Neural cell (in vitro differentiated cells): ENCODE data around the gene RYR2. TPM values are rescaled to one million over a fixed set of nuclear protein-coding genes. Genes with fewer than 3 reads are reported as not detected.

Experiments
- H2AFZ ChIP-seq: fragments of 200-600, 300-800 bp; sonication (generic), shearing (Covaris generic); 2 replicates; pipeline ENCODE4 v1.6.0; 2014; ENCODE audit warnings: low read depth, mild to moderate bottlenecking, antibody characterized with exemption, low read length, moderate library complexity
- H3F3A ChIP-seq: fragments of 200-600 bp; shearing (Covaris generic); 2 replicates; pipeline ENCODE4 v1.6.1; 2016; ENCODE audit warnings: mild to moderate bottlenecking, moderate library complexity, mixed read lengths, antibody characterized with exemption, low read length; ENCODE audit not compliant: insufficient read depth, poor library complexity, severe bottlenecking
- H3K27ac ChIP-seq: fragments of 200-600, 300-800 bp; sonication (generic), shearing (Covaris generic); 2 replicates; pipeline ENCODE4 v1.5.1; 2014; ENCODE audit warnings: mild to moderate bottlenecking, low read length, moderate library complexity
- H3K27me3 ChIP-seq: fragments of 300-800, 200-600 bp; sonication (generic), shearing (Covaris generic); 2 replicates; pipeline ENCODE4 v1.6.0; 2014; ENCODE audit warnings: mild to moderate bottlenecking, low read depth, low read length, moderate library complexity; ENCODE audit not compliant: insufficient read depth
- H3K36me3 ChIP-seq: fragments of 300-800, 200-600 bp; sonication (generic), shearing (Covaris generic); 2 replicates; pipeline ENCODE4 v1.5.1; 2014; ENCODE audit warnings: mild to moderate bottlenecking, antibody characterized with exemption, low read length, moderate library complexity; ENCODE audit not compliant: insufficient read depth
- H3K4me2 ChIP-seq: fragments of 300-800, 200-600 bp; sonication (generic), shearing (Covaris generic); 2 replicates; pipeline ENCODE4 v1.6.0; 2014; ENCODE audit warnings: mild to moderate bottlenecking, low read length
- H3K4me3 ChIP-seq: fragments of 300-800, 200-600 bp; sonication (generic), shearing (Covaris generic); 2 replicates; pipeline ENCODE4 v1.5.1; 2014; ENCODE audit warnings: mild to moderate bottlenecking, low read length, moderate library complexity
- H3K79me2 ChIP-seq: fragments of 200-600 bp; shearing (Covaris generic); replicated peaks from 2 replicates; pipeline ENCODE4 v1.6.0; 2014; ENCODE audit warnings: mild to moderate bottlenecking, low read length, moderate library complexity; ENCODE audit not compliant: insufficient read depth
- H3K9ac ChIP-seq: fragments of 300-800, 200-600 bp; sonication (generic), shearing (Covaris generic); 2 replicates; pipeline ENCODE4 v1.6.1; 2016; ENCODE audit warnings: mild to moderate bottlenecking, low read length, mixed read lengths
- H3K9me2 ChIP-seq: fragments of 200-600 bp; shearing (Covaris generic); 2 replicates; pipeline ENCODE4 v1.6.1; 2016; ENCODE audit warnings: mild to moderate bottlenecking, low read length, mixed read lengths; ENCODE audit not compliant: insufficient read depth
- H3K9me3 ChIP-seq: fragments of 200-600, 300-800 bp; sonication (generic), shearing (Covaris generic); 2 replicates; pipeline ENCODE4 v1.6.1; 2016; ENCODE audit warnings: mild to moderate bottlenecking, mixed run types, low read length, moderate library complexity, mixed read lengths
- H4K20me1 ChIP-seq: fragments of 200-600 bp; shearing (Covaris generic); 2 replicates; pipeline ENCODE4 v1.6.1; 2016; ENCODE audit warnings: mild to moderate bottlenecking, mixed run types; ENCODE audit not compliant: insufficient read depth
- EP300 ChIP-seq: fragments of 450-650 bp; conservative IDR thresholded peaks from 2 replicates; pipeline ENCODE4 v1.6.1; 2014; ENCODE audit warnings: antibody characterized with exemption, mild to moderate bottlenecking, moderate library complexity; ENCODE audit not compliant: poor library complexity, severe bottlenecking
- EZH2 ChIP-seq: fragments of 200-600, 300-800 bp; shearing (Covaris generic), sonication (generic); IDR thresholded peaks from 2 replicates; pipeline ENCODE4 v1.6.1; 2014; ENCODE audit warnings: antibody characterized with exemption, low read length, borderline replicate concordance, mild to moderate bottlenecking; ENCODE audit not compliant: insufficient read depth, poor library complexity, severe bottlenecking
- MXI1 ChIP-seq: fragments of 450-650 bp; conservative IDR thresholded peaks from 2 replicates; pipeline ENCODE4 v1.6.1; 2014; ENCODE audit warnings: antibody characterized with exemption, mild to moderate bottlenecking; ENCODE audit not compliant: poor library complexity, severe bottlenecking
- POLR2AphosphoS5 ChIP-seq: IDR thresholded peaks from 2 replicates; pipeline ENCODE4 v1.6.1; 2012
- RAD21 ChIP-seq: fragments of 450-650 bp; conservative IDR thresholded peaks from 2 replicates; pipeline ENCODE4 v1.6.1; 2014; ENCODE audit warnings: antibody characterized with exemption, mild to moderate bottlenecking, moderate library complexity
- SMC3 ChIP-seq: fragments of 450-650 bp; conservative IDR thresholded peaks from 2 replicates; pipeline ENCODE4 v1.6.1; 2014; ENCODE audit warnings: antibody characterized with exemption, mild to moderate bottlenecking, moderate library complexity; ENCODE audit not compliant: poor library complexity
- TAF1 ChIP-seq: IDR thresholded peaks from 2 replicates; pipeline ENCODE4 v1.6.1; 2012; ENCODE audit warnings: low read depth
- polyA plus RNA-seq: library from polyadenylated mRNA; depleted of rRNA; stranded (reverse); fragments of >200 nt; gene quantifications from 2 replicates; pipeline ENCODE4 v1.2.3, GENCODE V29; 2014
- TF ChIP-seq, protein P1 (sequence below): IDR thresholded peaks from 2 replicates; pipeline ENCODE4 v1.6.1; 2012; ENCODE audit warnings: borderline replicate concordance
- TF ChIP-seq, protein P2 (sequence below): fragments of 450-650 bp; IDR thresholded peaks from 2 replicates; pipeline ENCODE4 v1.5.1; 2014; ENCODE audit warnings: antibody characterized with exemption, mild to moderate bottlenecking, moderate library complexity; ENCODE audit not compliant: poor library complexity, severe bottlenecking

Gene RYR2
- polyA plus RNA-seq, 1 donor from 2014 or later = 3.8 TPM

DNA sequence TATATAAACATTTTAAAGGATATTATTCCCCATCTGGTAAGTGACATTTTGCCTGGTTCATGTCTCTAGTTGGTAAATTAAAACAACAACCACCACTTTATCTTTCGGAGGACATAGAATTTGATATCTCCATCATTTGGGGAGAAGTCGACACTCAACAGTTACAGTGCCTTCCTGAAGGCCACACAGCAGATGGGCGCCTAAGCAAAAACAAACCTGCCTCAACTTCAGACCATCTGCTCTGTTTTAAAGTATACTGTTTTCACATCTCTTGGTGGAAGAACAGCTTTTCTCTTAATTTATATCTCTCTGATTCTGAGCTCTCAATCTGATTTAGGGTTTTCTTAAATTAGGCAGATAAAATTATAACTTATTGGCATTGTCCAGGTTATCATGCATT is 282.2 kb downstream of the RYR2 start:
- TF ChIP-seq RAD21 (no peak), SMC3 (no peak), TAF1 (no peak), POLR2AphosphoS5 (no peak), MXI1 (no peak), EZH2 (no peak), EP300 (no peak)
- TF ChIP-seq, protein P1, sequence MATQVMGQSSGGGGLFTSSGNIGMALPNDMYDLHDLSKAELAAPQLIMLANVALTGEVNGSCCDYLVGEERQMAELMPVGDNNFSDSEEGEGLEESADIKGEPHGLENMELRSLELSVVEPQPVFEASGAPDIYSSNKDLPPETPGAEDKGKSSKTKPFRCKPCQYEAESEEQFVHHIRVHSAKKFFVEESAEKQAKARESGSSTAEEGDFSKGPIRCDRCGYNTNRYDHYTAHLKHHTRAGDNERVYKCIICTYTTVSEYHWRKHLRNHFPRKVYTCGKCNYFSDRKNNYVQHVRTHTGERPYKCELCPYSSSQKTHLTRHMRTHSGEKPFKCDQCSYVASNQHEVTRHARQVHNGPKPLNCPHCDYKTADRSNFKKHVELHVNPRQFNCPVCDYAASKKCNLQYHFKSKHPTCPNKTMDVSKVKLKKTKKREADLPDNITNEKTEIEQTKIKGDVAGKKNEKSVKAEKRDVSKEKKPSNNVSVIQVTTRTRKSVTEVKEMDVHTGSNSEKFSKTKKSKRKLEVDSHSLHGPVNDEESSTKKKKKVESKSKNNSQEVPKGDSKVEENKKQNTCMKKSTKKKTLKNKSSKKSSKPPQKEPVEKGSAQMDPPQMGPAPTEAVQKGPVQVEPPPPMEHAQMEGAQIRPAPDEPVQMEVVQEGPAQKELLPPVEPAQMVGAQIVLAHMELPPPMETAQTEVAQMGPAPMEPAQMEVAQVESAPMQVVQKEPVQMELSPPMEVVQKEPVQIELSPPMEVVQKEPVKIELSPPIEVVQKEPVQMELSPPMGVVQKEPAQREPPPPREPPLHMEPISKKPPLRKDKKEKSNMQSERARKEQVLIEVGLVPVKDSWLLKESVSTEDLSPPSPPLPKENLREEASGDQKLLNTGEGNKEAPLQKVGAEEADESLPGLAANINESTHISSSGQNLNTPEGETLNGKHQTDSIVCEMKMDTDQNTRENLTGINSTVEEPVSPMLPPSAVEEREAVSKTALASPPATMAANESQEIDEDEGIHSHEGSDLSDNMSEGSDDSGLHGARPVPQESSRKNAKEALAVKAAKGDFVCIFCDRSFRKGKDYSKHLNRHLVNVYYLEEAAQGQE = no peak
- TF ChIP-seq, protein P2, sequence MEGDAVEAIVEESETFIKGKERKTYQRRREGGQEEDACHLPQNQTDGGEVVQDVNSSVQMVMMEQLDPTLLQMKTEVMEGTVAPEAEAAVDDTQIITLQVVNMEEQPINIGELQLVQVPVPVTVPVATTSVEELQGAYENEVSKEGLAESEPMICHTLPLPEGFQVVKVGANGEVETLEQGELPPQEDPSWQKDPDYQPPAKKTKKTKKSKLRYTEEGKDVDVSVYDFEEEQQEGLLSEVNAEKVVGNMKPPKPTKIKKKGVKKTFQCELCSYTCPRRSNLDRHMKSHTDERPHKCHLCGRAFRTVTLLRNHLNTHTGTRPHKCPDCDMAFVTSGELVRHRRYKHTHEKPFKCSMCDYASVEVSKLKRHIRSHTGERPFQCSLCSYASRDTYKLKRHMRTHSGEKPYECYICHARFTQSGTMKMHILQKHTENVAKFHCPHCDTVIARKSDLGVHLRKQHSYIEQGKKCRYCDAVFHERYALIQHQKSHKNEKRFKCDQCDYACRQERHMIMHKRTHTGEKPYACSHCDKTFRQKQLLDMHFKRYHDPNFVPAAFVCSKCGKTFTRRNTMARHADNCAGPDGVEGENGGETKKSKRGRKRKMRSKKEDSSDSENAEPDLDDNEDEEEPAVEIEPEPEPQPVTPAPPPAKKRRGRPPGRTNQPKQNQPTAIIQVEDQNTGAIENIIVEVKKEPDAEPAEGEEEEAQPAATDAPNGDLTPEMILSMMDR = no peak
- no peak overlapping the region for H3K27ac ChIP-seq

DNA sequence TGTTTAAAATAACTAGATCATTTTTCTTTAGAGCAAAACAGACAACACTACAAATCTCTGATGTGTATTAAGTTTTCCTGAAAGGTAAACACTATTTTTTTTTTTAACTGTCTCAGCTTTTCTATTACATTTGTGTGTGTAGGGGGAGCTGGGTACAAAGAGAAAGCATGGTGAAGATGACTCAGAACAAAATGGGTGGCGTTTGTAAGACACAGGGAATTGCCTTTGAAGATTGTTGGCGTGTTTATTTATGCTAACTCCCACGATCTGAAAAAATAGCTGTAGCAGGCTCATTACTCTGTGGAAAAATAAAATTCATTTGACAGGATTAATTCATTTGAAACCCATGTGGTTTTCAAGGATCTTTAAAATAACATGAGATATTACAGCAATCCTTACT is 285.1 kb downstream of the RYR2 start:
- no peaks in the 10 kb centered on the region for H3F3A ChIP-seq
- no peak overlapping the region for H3K27ac ChIP-seq
- H3K9me2 ChIP-seq = no peaks in the 10 kb centered on the region
- H3K36me3 ChIP-seq = no peaks in the 10 kb centered on the region
- H3K4me2 ChIP-seq = no peak overlapping the region
- no peaks in the 10 kb centered on the region for H3K9me3 ChIP-seq
- TF ChIP-seq, protein P1 = no peak
- TF ChIP-seq, protein P2 = no peak
- TF ChIP-seq EZH2 = no peak
- TF ChIP-seq TAF1 = no peak
- TF ChIP-seq RAD21 = no peak
- TF ChIP-seq EP300 = no peak
- no peak for TF ChIP-seq MXI1
- H3K4me3 ChIP-seq = no peak overlapping the region
- no peak overlapping the region for H2AFZ ChIP-seq
- no peaks in the 10 kb centered on the region for H4K20me1 ChIP-seq
- no peak overlapping the region for H3K9ac ChIP-seq
- H3K79me2 ChIP-seq = no peaks in the 10 kb centered on the region
- H3K27me3 ChIP-seq = no peaks in the 10 kb centered on the region

More for the DNA sequence above, 282.2 kb downstream of the RYR2 start:
- no peak overlapping the region for H3K4me2 ChIP-seq
- no peaks in the 10 kb centered on the region for H3F3A ChIP-seq
- no peak overlapping the region for H2AFZ ChIP-seq
- H3K36me3 ChIP-seq = no peaks in the 10 kb centered on the region
- no peak overlapping the region for H3K4me3 ChIP-seq
- H3K27me3 ChIP-seq = no peaks in the 10 kb centered on the region
- no peaks in the 10 kb centered on the region for H3K9me3 ChIP-seq
- no peaks in the 10 kb centered on the region for H3K79me2 ChIP-seq
- H3K9me2 ChIP-seq = no peaks in the 10 kb centered on the region
- no peaks in the 10 kb centered on the region for H4K20me1 ChIP-seq
- H3K9ac ChIP-seq = no peak overlapping the region
